Mesenchymal stem cell (in vitro differentiated cells and primary cell): Measurements from ENCODE around the gene NR3C2.

Source experiments
- DNase-seq: peaks from one replicate; pipeline ENCODE4 v3.0.0-alpha.2; 2013
- H2AFZ ChIP-seq: one replicate; pipeline ENCODE4 v1.6.1; 2013; ENCODE audit warnings: low read depth, mild to moderate bottlenecking, control low read depth, inconsistent platforms, low read length, moderate library complexity
- H2AK5ac ChIP-seq: 2 replicates; pipeline ENCODE4 v1.6.1; 2013; ENCODE audit warnings: low read length, moderate library complexity, mild to moderate bottlenecking, inconsistent platforms; ENCODE audit not compliant: severe bottlenecking
- H2BK120ac ChIP-seq: one replicate; pipeline ENCODE4 v1.6.1; 2013; ENCODE audit warnings: low read depth, mild to moderate bottlenecking, inconsistent platforms, low read length, moderate library complexity
- H2BK12ac ChIP-seq, 2 experiments: one replicate each; pipeline ENCODE4 v1.6.1; 2013; ENCODE audit warnings: inconsistent platforms in 2 of 2, low read length in 2 of 2, mild to moderate bottlenecking in 2 of 2, moderate library complexity in 2 of 2, control low read depth in 1 of 2
- H2BK15ac ChIP-seq: one replicate; pipeline ENCODE4 v1.6.1; 2013; ENCODE audit warnings: mild to moderate bottlenecking, low read depth, inconsistent platforms; ENCODE audit not compliant: poor library complexity, severe bottlenecking
- H2BK5ac ChIP-seq: 2 replicates; pipeline ENCODE4 v1.6.1; 2013; ENCODE audit warnings: low read depth, mild to moderate bottlenecking, low read length, control low read depth, inconsistent platforms; ENCODE audit not compliant: poor library complexity, severe bottlenecking
- H3K14ac ChIP-seq, 2 experiments: one replicate each; pipeline ENCODE4 v1.6.1; 2013; ENCODE audit warnings: inconsistent platforms in 2 of 2, low read length in 2 of 2, control low read depth in 1 of 2, mild to moderate bottlenecking in 1 of 2, moderate library complexity in 1 of 2
- H3K18ac ChIP-seq, 2 experiments: one replicate each; pipeline ENCODE4 v1.6.1; 2013; ENCODE audit warnings: inconsistent platforms in 2 of 2, low read length in 2 of 2, control low read depth in 1 of 2, low read depth in 1 of 2, mild to moderate bottlenecking in 1 of 2
- H3K23ac ChIP-seq, 2 experiments: one replicate each; pipeline ENCODE4 v1.6.1; 2013; ENCODE audit warnings: inconsistent platforms in 2 of 2, low read length in 2 of 2, mild to moderate bottlenecking in 2 of 2, moderate library complexity in 2 of 2, control low read depth in 1 of 2
- H3K27ac ChIP-seq: 2 replicates; pipeline ENCODE4 v1.5.1; 2013; ENCODE audit warnings: mild to moderate bottlenecking, moderate library complexity, low read length, control low read depth, inconsistent platforms; ENCODE audit not compliant: poor library complexity, severe bottlenecking
- H3K27me3 ChIP-seq, 2 experiments: 2 replicates each; pipeline versions ENCODE4 v1.6.1 to v1.7.0; 2013; ENCODE audit warnings: low read length in 2 of 2, mild to moderate bottlenecking in 2 of 2, moderate library complexity in 2 of 2, control low read depth in 1 of 2, inconsistent platforms in 1 of 2; ENCODE audit not compliant: control insufficient read depth in 1 of 2, insufficient read depth in 1 of 2
- H3K36me3 ChIP-seq, 2 experiments: 2 replicates each; pipeline versions ENCODE4 v1.6.1 to v1.7.0; 2013; ENCODE audit warnings: low read length in 2 of 2, control low read depth in 1 of 2, inconsistent platforms in 1 of 2, low read depth in 1 of 2, mild to moderate bottlenecking in 1 of 2; ENCODE audit not compliant: insufficient read depth in 2 of 2, control insufficient read depth in 1 of 2
- H3K4ac ChIP-seq, 2 experiments: one replicate each; pipeline ENCODE4 v1.6.1; 2013; ENCODE audit warnings: inconsistent platforms in 2 of 2, low read length in 2 of 2, mild to moderate bottlenecking in 2 of 2, moderate library complexity in 2 of 2, control low read depth in 1 of 2, low read depth in 1 of 2
- H3K4me1 ChIP-seq: 2 replicates; pipeline ENCODE4 v1.6.1; 2013; ENCODE audit warnings: low read depth, low read length, control low read depth; ENCODE audit not compliant: control insufficient read depth, insufficient read depth
- H3K4me2 ChIP-seq: 2 replicates; pipeline ENCODE4 v1.6.1; 2013; ENCODE audit warnings: low read length, mild to moderate bottlenecking, inconsistent platforms; ENCODE audit not compliant: poor library complexity, severe bottlenecking
- H3K4me3 ChIP-seq, 2 experiments: 2 replicates each; pipeline versions ENCODE4 v1.5.1 to v1.7.0; 2013; ENCODE audit warnings: low read length in 2 of 2, mild to moderate bottlenecking in 2 of 2, control low read depth in 1 of 2, low read depth in 1 of 2; ENCODE audit not compliant: insufficient read depth in 1 of 2
- H3K79me1 ChIP-seq: replicated peaks from 2 replicates; pipeline ENCODE4 v1.6.1; 2013; ENCODE audit warnings: mild to moderate bottlenecking, control low read depth, low read length, inconsistent platforms; ENCODE audit not compliant: poor library complexity, severe bottlenecking
- H3K9ac ChIP-seq: 2 replicates; pipeline ENCODE4 v1.7.0; 2013; ENCODE audit warnings: mild to moderate bottlenecking, low read length, moderate library complexity
- H3K9me3 ChIP-seq: 2 replicates; pipeline ENCODE4 v1.7.0; 2013; ENCODE audit warnings: mild to moderate bottlenecking, low read length; ENCODE audit not compliant: control insufficient read depth
- H4K8ac ChIP-seq: one replicate; pipeline ENCODE4 v1.6.1; 2013; ENCODE audit warnings: inconsistent platforms, mild to moderate bottlenecking, low read length, moderate library complexity
- H4K91ac ChIP-seq: one replicate; pipeline ENCODE4 v1.6.1; 2013; ENCODE audit warnings: mild to moderate bottlenecking, low read length, inconsistent platforms
- WGBS: methylation state at CpG from one replicate; pipeline ENCODE4 v1.1.7; 2013; ENCODE audit warnings: mixed read lengths; 5-methylcytosine and 5-hydroxymethylcytosine counted together

The NR3C2 gene

DNA sequence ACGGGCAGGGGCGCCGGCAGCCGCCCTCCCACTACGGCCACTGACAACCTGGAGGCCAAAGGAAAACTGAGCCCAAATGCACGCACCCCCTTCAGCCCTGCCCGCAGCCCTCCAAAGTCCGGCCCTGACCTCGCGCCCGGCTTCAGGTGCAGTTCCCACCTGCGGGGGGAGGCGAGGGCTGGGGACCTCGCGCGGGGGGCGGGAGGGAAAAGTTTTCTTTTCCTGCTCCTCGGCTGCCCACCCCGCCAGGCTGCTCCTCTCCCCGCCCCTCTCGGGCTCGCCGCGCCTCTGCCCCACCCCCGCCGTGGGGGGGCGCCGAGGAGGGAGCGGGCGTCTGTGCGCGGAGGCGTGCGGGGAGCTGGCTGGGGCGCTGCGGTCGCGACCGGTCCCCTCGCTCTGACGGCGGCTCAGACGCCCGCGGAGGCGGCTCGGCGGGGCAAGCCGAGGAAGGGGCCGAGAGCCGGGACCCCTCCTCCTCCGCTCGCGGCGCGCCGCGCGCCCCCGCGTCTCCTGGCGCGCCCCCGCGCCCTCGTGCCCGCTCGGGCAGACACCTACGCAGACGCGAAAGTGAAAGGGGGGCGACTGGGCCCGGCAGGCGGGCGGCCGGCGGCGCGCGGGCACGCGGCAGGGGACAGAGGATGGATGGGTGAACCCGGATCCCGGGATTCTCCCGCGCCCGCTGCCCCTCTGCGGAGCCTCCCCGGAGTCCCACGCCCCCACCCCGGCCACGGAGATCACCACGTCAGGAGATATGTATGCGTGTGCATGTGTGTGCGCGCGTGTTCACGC is 3.1 kb upstream of the NR3C2 start:
- under 1% methylated on average over 40 of the region's 98 CpGs for WGBS
- peak overlapping the region in 1 of 2 experiments; percentile 43 for H3K23ac ChIP-seq
- H2BK12ac ChIP-seq = no peak overlapping the region
- H2BK15ac ChIP-seq = no peak overlapping the region
- no peak overlapping the region for H3K18ac ChIP-seq
- DNase-seq = no peak
- H4K8ac ChIP-seq = no peak overlapping the region
- no peak overlapping the region for H2AK5ac ChIP-seq
- peak overlapping the region; percentile 97 for H3K4me2 ChIP-seq
- H3K4me1 ChIP-seq = peaks cover 12% of the 10 kb centered on the region
- no peak overlapping the region for H4K91ac ChIP-seq
- H3K36me3 ChIP-seq = peaks cover 0 to 2% of the 10 kb centered on the region in 2 experiments
- no peak overlapping the region for H2BK120ac ChIP-seq
- peak overlapping the region; percentile 80 to 98 for H3K4me3 ChIP-seq
- H3K9ac ChIP-seq = peak overlapping the region; percentile 73
- no peak overlapping the region for H3K4ac ChIP-seq
- H3K27me3 ChIP-seq = peaks cover 0 to 5% of the 10 kb centered on the region in 2 experiments
- H3K27ac ChIP-seq = no peak overlapping the region
- peaks cover 6% of the 10 kb centered on the region for H3K79me1 ChIP-seq
- no peaks in the 10 kb centered on the region for H3K9me3 ChIP-seq
- no peak overlapping the region for H2BK5ac ChIP-seq
- no peak overlapping the region for H3K14ac ChIP-seq
- H2AFZ ChIP-seq = no peak overlapping the region

- no peak overlapping the region for H3K27ac ChIP-seq
- H3K4me3 ChIP-seq = peak overlapping the region; percentile 80 to 98
- peak; percentile 5 for DNase-seq
- H2BK12ac ChIP-seq = no peak overlapping the region
- H4K8ac ChIP-seq = no peak overlapping the region
- no peak overlapping the region for H2BK120ac ChIP-seq
- H4K91ac ChIP-seq = no peak overlapping the region
- no peak overlapping the region for H2AFZ ChIP-seq
- peaks cover 0 to 5% of the 10 kb centered on the region in 2 experiments for H3K27me3 ChIP-seq
- H3K14ac ChIP-seq = peak overlapping the region in 1 of 2 experiments; percentile 48
- no peak overlapping the region for H3K9ac ChIP-seq
- H3K4ac ChIP-seq = no peak overlapping the region
- H3K4me2 ChIP-seq = peak overlapping the region; percentile 97
- H3K4me1 ChIP-seq = peaks cover 12% of the 10 kb centered on the region
- H3K36me3 ChIP-seq = peaks cover 0 to 2% of the 10 kb centered on the region in 2 experiments
- 1% methylated on average over 46 of the region's 89 CpGs for WGBS
- H3K18ac ChIP-seq = no peak overlapping the region
- peak overlapping the region in 1 of 2 experiments; percentile 98 for H3K23ac ChIP-seq
- no peak overlapping the region for H2AK5ac ChIP-seq
- no peak overlapping the region for H2BK15ac ChIP-seq
- H3K79me1 ChIP-seq = peaks cover 6% of the 10 kb centered on the region
- H2BK5ac ChIP-seq = no peak overlapping the region
- no peaks in the 10 kb centered on the region for H3K9me3 ChIP-seq
Measured at GRCh38 chr4:148444296-148445070, 2.3 kb upstream of the NR3C2 start.

- peak overlapping the region in 1 of 2 experiments; percentile 59 for H3K23ac ChIP-seq
- no peak overlapping the region for H2BK120ac ChIP-seq
- no peak overlapping the region for H4K8ac ChIP-seq
- H3K27ac ChIP-seq = no peak overlapping the region
- no peak overlapping the region for H3K14ac ChIP-seq
- H3K36me3 ChIP-seq = peaks cover 0 to 2% of the 10 kb centered on the region in 2 experiments
- H3K4me2 ChIP-seq = peak overlapping the region; percentile 97
- WGBS = 2% methylated on average over 55 of the region's 64 CpGs
- H3K27me3 ChIP-seq = peaks cover 0 to 5% of the 10 kb centered on the region in 2 experiments
- peak overlapping the region; percentile 80 to 98 for H3K4me3 ChIP-seq
- H2BK5ac ChIP-seq = no peak overlapping the region
- peaks cover 12% of the 10 kb centered on the region for H3K4me1 ChIP-seq
- H3K9me3 ChIP-seq = no peaks in the 10 kb centered on the region
- peaks cover 6% of the 10 kb centered on the region for H3K79me1 ChIP-seq
- H2AK5ac ChIP-seq = no peak overlapping the region
- no peak overlapping the region for H3K18ac ChIP-seq
- no peak overlapping the region for H4K91ac ChIP-seq
- DNase-seq = peak; percentile 5
- peak overlapping the region; percentile 44 for H2BK15ac ChIP-seq
- H2AFZ ChIP-seq = no peak overlapping the region
- peak overlapping the region; percentile 96 for H3K9ac ChIP-seq
- H2BK12ac ChIP-seq = no peak overlapping the region
- H3K4ac ChIP-seq = no peak overlapping the region
Measured at GRCh38 chr4:148443512-148444295, 1.5 kb upstream of the NR3C2 start.
